NCI-H345 treated with DMSO at 0.1 percent for 48 hours (cell line): Measurements from ENCODE around the gene PITX1.

Source experiments
- DNase-seq: peaks from one replicate; lab custom pipeline; 2025; ENCODE audit not compliant: unreplicated experiment; lab: John Stamatoyannopoulos, UW

PITX1 gene

DNA sequence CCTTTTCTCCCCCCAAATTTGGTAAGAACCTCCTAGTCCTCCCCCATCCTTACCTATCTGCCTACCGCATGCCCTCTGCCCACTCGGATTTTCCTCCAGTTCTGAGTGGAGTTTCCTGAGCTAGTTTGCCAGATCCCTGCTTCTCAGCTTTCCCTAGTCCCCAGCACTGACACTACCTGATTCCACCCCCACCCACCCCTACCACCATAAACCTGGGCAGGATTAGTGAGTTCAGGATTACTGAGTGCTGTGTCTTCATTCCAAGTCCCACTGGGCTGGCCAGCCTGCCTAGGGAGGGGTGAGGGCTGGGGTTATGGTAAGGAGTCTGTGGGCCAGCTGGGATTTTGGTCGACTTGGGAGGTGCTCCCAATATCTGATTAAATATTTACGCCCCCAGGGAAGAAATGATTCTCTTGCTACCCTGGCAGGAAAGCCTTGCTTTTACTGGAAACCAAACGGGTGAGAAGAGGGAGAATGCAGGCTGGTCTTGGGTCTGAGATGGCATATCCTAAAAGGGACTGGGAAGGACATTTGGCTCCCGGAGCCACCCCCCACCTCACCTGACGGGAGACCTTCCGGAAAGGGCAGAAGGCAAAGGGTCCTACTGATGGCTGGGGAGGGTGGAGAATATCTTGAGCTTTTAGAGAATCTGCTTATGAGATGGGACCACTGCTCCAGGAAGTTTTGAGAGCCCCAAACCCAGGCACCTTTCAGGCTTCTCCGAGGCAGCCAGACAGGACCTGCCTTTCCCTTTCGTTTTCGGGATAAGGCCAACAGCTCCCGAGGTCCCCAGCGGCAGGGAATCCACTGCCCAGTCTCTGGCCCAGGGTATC, 3.7 kb downstream of the PITX1 start:
- no peak for DNase-seq

DNA sequence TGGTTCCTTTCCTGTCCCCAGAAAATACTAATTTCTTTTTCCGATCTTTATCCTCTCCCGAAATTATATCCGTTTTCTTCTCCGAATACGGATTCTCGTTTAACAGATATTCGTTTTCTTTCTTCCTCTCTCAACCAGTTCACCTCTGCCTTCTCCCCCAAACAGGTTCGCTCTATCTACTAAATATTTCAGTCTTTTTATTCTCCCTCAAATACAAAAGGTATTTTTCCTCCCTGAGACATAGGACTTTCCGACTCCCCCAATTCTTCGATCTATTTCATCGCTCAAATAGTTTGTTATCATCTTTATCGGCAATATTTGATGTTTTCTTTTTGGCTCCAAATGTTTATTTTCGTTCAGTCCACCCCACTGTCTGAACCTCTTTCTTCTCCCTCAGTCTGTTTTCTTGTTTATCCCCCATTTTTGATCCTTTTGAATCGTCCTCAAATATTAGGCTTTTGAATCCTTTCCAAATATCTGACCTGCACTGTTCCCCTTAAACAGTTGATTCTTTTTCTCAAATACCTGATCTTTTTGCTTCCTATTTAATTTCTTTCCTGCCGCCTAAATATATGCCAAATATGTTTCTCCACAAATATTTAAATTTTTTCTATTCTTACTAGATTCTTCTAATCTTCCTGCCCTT, 4.4 kb downstream of the PITX1 start:
- no peak for DNase-seq

DNA sequence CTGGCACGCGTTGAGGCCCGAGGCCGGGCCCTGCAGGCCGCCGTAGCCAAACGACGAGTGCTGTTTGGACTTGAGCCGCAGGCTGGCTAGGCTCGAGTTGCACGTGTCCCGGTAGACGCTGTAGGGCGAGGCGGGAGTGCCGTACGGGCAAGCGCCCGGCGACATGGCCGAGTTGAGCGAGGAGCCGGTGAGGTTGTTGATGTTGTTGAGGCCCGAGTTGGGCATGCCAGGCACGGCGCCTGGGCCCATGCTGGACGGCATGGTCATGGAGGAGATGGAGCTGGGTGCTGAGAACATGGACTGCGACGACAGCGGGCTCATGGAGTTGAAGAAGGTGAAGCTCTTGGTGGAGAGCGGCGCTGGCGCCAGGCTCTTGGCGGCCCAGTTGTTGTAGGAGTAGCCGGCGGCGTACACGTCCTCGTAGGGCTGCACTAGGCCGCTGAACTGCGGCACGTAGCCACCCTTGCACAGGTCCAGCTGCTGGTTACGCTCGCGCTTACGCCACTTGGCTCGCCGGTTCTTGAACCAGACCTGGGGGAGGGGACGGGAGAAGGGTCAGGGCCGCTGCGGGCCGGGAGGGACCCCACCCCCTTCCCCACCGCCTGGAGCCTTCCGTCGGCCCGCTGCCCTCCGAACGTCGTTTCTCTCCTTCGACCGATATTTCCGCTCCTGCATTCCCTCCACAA, 5.1 kb downstream of the PITX1 start:
- no peak for DNase-seq

DNA sequence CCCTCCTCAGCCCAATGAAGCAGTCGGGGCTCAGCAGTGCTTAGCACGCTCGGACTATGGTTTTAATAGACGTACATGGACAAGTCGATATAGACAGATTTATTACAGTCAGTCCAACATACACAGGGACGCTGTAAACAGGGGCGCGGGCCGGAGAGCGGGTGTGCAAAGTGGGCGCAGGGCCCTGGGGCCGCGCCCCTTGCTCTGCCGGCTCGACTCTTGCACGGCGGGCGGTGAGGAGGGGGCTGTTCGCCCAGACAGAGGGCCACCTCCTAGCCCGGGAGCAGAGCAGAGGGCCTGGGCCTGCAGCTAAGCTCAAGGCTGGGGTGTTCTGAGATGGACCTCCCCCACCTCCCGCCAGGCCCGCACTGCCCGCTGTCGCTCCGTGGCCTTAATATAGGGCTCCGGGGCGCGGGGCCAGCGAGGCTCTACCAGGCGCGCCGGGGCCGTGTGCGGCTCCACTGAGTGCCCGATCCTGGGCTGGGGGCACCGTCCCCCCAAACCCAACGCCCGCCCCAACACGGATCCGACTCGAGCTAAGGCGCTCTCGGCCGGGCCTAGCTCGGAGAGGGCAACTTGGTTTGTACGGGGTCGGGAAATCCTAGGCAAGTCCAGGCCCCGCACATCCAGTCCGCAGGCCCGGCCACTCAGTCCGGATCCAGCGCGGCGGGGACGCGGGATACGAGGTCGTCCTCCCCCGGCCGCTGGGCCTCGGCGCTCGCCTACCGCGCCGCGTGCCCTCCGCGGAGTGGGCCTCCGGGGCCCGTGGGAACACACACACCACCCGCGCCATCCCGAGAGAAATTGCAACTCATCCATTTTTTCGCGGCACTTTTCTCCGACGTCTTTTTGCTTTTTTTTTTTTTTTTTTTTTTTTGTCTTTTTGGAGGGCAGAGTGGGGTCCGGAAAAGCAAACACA, 6.1 kb downstream of the PITX1 start:
- no peak for DNase-seq

DNA sequence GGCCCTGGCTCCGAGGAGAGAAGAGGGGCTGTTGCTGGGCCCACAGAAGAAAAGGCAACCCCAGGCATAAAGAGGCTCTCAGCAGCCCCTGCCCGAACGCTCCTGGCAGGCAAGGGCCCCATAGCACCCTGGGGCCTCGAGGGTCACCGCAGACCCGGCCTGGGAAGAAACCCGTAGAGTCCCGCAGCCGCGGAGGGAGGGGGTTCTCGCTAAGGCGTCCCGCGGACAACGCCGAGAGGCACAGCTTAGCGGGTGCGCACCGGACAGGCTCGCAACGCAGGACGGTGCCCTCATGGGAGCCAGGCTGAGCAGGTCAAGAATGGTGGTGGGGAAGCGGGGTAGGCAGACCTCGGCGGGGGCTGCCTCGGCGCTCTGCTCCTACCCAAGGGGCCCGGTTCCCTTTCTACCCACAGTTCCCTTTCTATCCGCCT, 6.7 kb downstream of the PITX1 start:
- no peak for DNase-seq

DNA sequence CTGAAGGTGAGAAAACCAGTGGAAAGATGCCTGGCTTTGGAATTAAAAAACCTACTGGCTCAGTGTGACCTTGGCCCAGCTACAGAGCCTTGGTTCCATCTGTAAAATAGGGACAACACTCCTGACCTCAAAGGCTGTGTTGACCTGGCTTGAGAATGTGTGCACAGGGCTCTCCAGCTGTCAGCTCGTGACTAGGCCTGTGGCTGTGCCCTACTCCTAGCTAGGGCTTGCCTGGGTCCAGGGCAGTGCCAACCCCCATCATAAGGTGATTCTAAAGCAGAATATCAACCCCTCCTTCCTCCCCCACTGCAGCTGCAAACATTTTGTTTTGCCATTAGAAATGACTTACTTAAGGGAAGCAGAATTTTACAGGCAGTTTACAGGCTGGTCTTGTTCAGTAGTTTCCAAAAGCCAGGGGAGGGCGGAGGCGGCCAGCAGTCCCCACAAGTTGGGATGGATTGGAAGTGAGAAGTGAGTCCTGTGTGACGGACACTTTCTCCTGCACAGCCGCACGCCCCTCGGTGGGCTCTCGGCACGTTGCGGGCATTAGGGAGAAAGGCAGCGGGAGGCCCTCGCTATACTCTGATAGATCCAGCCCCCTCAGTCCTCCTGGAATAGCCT, 7.3 kb downstream of the PITX1 start:
- DNase-seq, result no peak

DNA sequence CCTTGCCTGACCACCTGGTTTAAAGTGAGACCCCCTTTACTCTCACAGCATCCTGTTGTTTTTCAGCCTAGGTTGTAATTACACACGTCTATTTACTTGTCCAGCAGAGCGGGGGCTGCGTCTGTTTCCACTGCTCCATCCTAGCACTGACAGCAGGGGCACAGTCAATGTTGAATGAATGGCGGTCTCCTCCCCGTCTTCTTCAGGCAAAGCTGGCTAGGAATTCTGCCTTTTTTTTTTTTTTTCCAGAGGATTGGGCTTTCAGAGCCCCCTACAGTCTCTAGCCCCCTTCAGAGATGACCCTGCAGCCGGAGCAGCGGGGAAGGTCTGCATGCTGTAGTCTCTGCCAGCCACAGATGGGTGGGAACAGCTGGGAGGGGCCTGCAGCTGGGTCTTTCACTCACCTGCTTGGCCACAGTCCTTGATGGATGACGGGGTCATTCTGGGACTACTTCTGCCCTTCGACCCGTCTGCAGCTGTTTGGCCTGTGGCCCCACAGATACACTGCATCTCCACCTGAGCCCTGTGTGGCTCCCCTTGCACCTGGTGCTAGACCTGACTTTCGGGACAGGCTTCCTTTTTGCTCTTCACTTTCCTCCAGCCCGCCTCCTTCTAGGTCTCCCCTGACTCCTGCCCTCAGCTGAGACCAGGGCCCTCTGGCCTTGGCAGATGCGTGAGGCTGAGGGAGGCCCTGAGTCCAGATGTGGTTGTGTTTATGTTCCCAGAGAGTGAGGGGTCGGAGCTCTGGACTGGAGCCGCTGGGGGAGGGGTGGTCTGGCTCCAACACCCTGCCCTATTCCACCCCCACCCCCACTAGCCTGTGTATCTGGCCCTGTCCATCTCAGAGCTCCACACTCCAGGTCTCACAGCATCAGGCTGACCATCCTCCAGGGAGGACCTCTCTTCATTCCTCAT, 8.0 kb downstream of the PITX1 start:
- no peak for DNase-seq

DNA sequence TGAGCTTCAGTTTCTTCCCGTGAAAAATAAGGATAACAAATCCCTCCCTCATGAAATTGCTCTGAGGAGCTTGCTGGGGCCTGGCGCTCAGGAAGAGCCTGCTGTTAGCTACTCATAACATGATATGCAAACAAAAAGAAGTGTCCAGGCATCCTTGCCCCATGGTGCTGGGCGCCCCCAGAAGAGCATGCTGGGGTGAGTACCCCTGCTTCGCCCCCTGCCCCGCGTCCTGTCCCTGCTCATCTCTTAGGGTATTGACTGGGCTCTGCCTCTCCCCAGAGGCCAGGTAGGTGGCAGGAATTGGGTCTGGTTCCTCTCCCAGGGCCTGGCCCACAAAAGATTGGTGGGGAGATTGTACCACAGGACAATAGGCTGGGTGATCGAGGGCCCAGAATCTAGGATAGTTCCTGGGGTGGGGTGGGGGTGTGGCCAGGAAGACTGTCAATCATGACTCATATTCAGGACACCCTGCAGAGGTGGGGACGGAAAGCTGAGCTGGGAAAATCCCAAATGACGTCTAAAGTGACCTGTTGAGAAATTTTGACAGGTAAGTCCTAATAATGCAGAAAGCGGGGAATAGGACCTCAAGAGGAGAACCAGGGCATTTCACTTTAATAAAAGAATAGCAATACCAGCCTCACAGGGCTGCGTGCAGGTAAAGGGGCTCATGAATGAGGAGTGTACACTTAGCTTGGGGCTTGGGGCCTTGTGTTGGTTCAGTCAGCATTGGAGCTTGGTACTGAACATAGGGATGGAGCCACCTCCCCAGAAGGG, 8.9 kb downstream of the PITX1 start:
- DNase-seq, result no peak

DNA sequence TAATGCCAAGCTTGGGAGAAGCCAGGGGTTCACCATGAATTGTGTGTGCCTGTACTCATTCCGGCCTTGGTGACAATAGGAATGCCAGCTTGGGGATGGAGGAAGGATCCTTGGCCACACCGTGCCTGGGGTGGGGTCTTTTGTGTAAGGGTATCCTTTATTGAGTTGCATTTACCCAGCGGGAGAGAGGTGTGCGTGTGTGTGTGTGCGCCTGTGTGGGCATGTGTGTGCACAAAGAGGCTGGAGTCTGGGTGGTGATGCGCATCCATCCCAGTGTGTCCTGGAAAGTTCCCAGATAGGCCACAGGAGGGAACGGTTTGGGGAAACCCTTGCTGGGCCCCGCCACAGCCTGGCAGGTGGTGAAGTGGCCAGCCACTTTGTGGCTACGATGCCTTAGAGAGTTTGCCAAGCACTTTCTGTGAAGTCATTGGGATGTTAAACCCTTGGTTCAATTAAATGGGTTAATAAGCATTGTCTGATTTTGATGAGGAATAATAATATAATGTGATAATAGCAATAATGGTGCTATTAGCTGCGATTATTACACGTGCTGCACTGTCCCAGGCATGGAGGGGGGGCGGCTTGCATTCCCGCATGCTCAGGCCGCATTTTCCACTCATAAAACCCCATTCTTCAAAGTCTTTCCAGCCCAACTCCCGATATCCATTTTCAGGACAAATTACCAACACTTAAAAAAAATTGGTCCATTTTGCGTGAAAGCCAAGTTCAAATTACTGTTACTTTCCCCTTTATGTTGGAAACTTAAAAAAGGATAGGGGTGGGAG, 13.7 kb downstream of the PITX1 start:
- no peak for DNase-seq

DNA sequence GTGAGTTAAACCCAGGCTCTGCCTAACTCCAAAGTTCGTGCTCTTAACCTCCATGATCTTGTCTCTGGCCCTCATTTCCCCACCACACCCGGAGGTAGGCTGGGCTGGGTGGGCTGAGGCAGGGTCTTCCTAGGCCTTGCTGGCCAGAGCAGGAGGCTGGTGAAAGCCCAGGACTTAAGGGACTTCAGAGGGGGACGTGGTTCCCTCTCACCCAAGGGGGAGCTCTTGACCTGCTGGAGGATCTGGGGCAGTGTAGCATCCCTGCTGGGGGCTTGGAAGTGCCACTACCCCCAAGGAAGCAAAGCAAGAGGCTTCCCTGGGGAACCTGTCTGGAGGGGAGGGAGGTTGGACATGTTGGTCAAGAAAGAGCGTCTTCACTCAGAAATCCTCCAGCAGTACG, 14.7 kb downstream of the PITX1 start:
- DNase-seq, result no peak

DNA sequence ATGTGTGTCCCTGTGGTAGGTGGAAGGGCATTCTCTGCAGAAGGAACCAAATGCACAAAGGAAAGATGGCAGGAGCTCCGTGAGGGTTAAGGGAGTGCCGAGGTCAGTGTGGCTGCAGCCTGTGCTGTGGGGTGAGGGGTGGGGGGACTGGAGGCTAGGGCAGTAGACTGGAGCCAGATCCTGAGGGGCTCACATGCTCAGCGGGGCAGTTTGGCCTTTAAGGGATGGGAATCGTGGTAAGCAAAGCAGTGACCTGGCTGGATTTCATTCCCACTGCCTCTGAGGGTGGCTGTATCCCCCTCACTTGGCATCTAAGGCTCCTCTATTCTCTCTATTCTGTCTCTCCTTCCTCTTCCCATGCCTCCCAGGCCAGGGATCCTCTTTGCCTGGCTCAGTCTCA, 15.6 kb downstream of the PITX1 start:
- DNase-seq, result no peak

DNA sequence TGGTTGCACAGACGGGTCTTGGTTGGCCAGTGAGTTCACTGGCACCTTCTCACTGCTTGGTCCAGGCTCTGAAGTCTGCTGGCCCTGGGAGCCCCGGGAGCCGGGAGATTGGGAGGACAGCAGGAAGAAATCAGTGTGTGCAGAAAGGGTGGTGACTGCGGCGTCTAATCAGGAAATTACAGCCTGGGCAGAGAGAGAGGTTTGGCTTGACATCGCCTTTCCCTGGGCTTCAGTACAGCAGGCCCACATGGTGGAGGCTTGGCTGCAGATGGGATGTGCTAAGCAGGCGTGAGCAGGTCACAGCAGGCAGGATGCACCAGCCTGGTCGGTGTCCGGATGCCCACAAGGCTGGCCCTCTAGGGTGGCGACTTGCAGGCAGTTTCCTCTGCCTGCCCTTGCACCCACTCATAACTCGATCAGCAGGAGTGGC, 17.2 kb downstream of the PITX1 start:
- DNase-seq, result no peak

DNA sequence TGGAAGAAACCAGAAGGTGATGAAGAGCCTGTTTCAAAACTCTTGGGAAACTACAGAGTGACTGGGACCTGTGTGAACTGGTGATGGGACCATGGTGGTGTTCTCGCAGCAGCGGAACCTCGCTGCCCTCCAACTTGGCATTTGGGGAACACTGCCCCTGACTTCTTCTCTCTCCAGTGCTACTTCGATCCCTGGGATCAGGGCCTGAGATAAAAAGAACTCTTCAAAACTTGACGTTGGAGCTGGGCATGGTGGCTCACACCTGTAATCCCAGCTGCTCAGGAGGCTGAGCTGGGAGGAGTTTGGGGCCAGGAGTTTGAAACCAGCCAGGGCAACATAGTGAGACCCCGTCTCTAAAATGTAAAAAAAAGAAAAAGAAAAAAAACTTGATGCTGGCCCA, 18.1 kb downstream of the PITX1 start:
- DNase-seq, result no peak

DNA sequence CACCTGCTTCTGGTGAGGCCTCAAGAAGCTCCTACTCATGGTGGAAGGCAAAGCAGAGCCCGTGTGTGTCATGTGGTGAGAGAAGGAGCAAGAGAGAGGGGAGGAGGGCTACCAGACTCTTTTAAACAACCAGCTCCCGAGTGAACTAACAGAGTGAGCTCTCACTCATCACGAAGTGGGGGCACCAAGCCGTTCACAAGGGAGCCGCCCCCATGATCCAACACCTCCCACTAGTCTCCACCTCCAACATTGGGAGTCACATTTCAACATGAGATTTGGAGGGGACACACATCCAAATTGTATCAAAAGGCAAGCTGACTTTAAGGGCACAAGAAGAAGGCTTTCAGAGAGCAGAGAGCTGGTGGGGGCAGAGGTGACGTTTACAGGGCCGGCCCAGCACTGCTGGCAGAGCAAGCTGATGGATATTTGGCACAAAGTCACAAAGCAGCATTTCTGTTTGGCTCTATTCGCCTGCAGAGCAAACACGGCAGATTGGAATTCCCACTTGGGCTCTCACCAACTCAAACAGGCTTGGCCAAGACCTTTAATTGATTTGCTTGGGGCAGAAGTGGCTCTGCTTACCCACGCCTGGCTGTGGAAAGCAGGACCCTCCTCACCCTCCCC, 20.0 kb downstream of the PITX1 start:
- no peak for DNase-seq

DNA sequence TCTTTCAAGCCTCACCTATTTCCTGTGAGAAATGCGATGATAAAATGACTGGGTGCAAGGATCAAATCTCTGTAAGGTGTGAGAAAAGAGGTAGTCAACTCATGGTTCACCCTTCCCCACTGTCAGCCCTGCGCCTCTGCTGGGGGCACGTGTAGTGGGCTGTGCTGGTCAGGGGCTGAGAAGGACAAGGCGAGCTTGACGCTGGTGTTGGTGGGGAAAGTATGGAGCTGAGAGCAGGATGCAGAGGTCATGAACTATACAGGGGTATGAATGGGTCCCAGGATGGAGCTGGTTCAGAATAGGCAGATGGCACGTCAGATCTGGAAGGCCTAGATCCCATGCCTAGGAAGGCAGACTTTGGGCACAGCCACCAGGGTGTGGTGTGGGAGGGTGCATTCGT, 20.6 kb downstream of the PITX1 start:
- no peak for DNase-seq

DNA sequence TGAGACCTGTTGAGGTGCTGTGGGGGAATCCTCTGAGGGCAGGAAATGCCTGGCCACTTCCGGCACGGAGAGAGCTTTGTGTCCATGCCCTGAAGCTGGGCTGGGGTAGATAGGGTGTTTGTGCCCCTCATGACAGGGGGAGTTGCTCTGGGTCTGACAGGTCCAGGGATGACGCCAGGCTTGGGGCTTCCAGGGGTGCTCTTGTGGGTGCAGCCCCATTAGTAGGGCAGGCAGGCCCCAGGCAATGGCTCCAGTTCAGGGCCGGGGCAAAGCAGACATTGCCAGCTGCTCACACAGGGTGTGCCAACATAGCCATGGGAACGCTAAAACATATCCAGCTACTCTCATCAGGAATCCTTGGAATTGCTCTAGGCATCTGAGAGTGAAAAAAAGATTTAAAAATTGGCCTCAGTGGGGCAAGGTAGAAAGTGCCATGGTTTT, 21.1 kb downstream of the PITX1 start:
- no peak for DNase-seq

DNA sequence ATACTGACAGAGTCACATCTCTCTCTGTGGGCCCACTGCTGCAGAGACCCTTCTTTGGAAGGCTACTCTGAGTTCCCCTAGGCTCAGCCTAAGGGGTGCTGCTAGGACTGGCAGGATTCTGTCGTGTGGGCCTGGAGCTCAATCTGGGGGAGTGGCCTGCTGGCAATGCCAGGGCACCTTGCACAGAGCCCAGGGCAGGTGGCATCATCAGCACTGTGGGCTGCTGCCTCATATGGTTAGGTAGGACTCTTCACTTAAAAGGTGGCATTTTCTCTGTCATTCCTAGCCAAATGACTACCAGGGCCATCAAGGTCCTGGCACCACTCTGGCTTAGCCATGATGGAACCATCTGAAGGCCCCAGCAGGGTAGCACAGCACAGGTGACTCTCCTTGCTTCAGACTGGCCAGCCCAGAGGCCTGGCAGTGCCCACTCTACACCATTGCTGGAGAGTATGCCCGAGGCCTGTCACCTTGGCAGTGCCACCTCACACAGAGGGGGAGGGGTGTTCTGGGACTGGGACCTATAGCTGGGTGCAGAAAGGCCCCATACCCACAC, 21.9 kb downstream of the PITX1 start:
- no peak for DNase-seq
